NT2/D1 (cell line): ENCODE results near the gene KLHL17.

Experiments used
- SUZ12 ChIP-seq: IDR thresholded peaks from 2 replicates; pipeline ENCODE4 v1.6.1; 2011; ENCODE audit not compliant: insufficient read length, insufficient read depth; ENCODE audit errors: extremely low read depth
- YY1 ChIP-seq: IDR thresholded peaks from 2 replicates; pipeline ENCODE4 v1.6.1; 2011; ENCODE audit not compliant: insufficient read length, insufficient read depth
- ZNF274 ChIP-seq: IDR thresholded peaks from 2 replicates; pipeline ENCODE4 v1.6.1; 2011; ENCODE audit warnings: mild to moderate bottlenecking, low read depth, low read length

GRCh38 chr1:966704-967300, 6.4 kb downstream of the KLHL17 start:
- TF ChIP-seq YY1 (no peak), ZNF274 (no peak), SUZ12 (no peak)
